Measurements from ENCODE around the gene TANC1.

Gene TANC1

GRCh38 chr2:159063677-159064076, 95.2 kb downstream of the TANC1 start:
- no peak for DNase-seq (ENCODE audit: low spot score)

- no peak for DNase-seq (ENCODE audit: low spot score)
Observed at GRCh38 chr2:159064446-159065301, 96.2 kb downstream of the TANC1 start.

GRCh38 chr2:159065313-159065712, 96.9 kb downstream of the TANC1 start:
- DNase-seq (ENCODE audit: low spot score): no peak

- no peak for DNase-seq (ENCODE audit: low spot score)
Observed at GRCh38 chr2:159065891-159066290, 97.5 kb downstream of the TANC1 start.

- DNase-seq (ENCODE audit: low spot score): no peak
Observed at GRCh38 chr2:159066541-159067156, 98.2 kb downstream of the TANC1 start.

GRCh38 chr2:159067971-159068370, 99.5 kb downstream of the TANC1 start:
- DNase-seq (ENCODE audit: low spot score): no peak

GRCh38 chr2:159069229-159069628, 100.8 kb downstream of the TANC1 start:
- no peak for DNase-seq (ENCODE audit: low spot score)

- no peak for DNase-seq (ENCODE audit: low spot score)
Observed at GRCh38 chr2:159070235-159070634, 101.8 kb downstream of the TANC1 start.

GRCh38 chr2:159071190-159071915, 102.9 kb downstream of the TANC1 start:
- DNase-seq (ENCODE audit: low spot score): peak; percentile 45

- no peak for DNase-seq (ENCODE audit: low spot score)
Observed at GRCh38 chr2:159072795-159073194, 104.4 kb downstream of the TANC1 start.

GRCh38 chr2:159073256-159073655, 104.8 kb downstream of the TANC1 start:
- DNase-seq (ENCODE audit: low spot score): no peak

GRCh38 chr2:159074605-159075004, 106.2 kb downstream of the TANC1 start:
- no peak for DNase-seq (ENCODE audit: low spot score)

- no peak for DNase-seq (ENCODE audit: low spot score)
Observed at GRCh38 chr2:159075727-159076126, 107.3 kb downstream of the TANC1 start.

GRCh38 chr2:159076241-159076640, 107.8 kb downstream of the TANC1 start:
- DNase-seq (ENCODE audit: low spot score): no peak

- DNase-seq (ENCODE audit: low spot score): no peak
Observed at GRCh38 chr2:159077869-159078268, 109.4 kb downstream of the TANC1 start.

GRCh38 chr2:159078443-159078842, 110.0 kb downstream of the TANC1 start:
- DNase-seq (ENCODE audit: low spot score): no peak

GRCh38 chr2:159080641-159081040, 112.2 kb downstream of the TANC1 start:
- no peak for DNase-seq (ENCODE audit: low spot score)

- no peak for DNase-seq (ENCODE audit: low spot score)
Observed at GRCh38 chr2:159082119-159082518, 113.7 kb downstream of the TANC1 start.

- peak; percentile 44 for DNase-seq (ENCODE audit: low spot score)
Observed at GRCh38 chr2:159084384-159085370, 116.2 kb downstream of the TANC1 start.

- DNase-seq (ENCODE audit: low spot score): peak; percentile 57
Observed at GRCh38 chr2:159086342-159086741, 117.9 kb downstream of the TANC1 start.

GRCh38 chr2:159086826-159087225, 118.4 kb downstream of the TANC1 start:
- DNase-seq (ENCODE audit: low spot score): no peak

- DNase-seq (ENCODE audit: low spot score): no peak
Observed at GRCh38 chr2:159088906-159089305, 120.5 kb downstream of the TANC1 start.

Data from Ammon's horn (tissue), 1 donor.